ENCODE data around the gene ARHGEF4.
"Not testable (repeated sequence)": the region's sequence is repeated elsewhere in the genome, so short reads cannot be mapped to it uniquely, and the experiment has no call there.

ARHGEF4 gene

GRCh38 chr2:131063501-131064283 is 227.0 kb downstream of the ARHGEF4 start:
- FAIRE-seq = no peak
- DNase-seq (ENCODE audit: insufficient read length, low spot score) = no peak
- no peak for TF ChIP-seq POLR2A (IDR thresholded peaks at IDR 0.05; ENCODE audit: low read depth, low read length)

GRCh38 chr2:131064589-131065512 is 228.1 kb downstream of the ARHGEF4 start:
- FAIRE-seq (no peak), DNase-seq (ENCODE audit: insufficient read length, low spot score) (no peak)
- TF ChIP-seq POLR2A (IDR thresholded peaks at IDR 0.05; ENCODE audit: low read depth, low read length) = no peak

GRCh38 chr2:131067465-131068125 is 230.9 kb downstream of the ARHGEF4 start:
- no peak for TF ChIP-seq POLR2A (IDR thresholded peaks at IDR 0.05; ENCODE audit: low read depth, low read length)
- no peak for DNase-seq (ENCODE audit: insufficient read length, low spot score)
- FAIRE-seq = no peak

- not testable (repeated sequence) for DNase-seq (ENCODE audit: insufficient read length, low spot score); FAIRE-seq
Measured at GRCh38 chr2:131068172-131068571, 231.5 kb downstream of the ARHGEF4 start.

GRCh38 chr2:131075578-131075977 is 238.9 kb downstream of the ARHGEF4 start:
- DNase-seq (ENCODE audit: insufficient read length, low spot score); FAIRE-seq: not testable (repeated sequence)

- TF ChIP-seq POLR2A (IDR thresholded peaks at IDR 0.05; ENCODE audit: low read depth, low read length) = no peak
- FAIRE-seq = no peak
- no peak for DNase-seq (ENCODE audit: insufficient read length, low spot score)
Measured at GRCh38 chr2:131076707-131077106, 240.0 kb downstream of the ARHGEF4 start.

- no peak for TF ChIP-seq POLR2A (IDR thresholded peaks at IDR 0.05; ENCODE audit: low read depth, low read length)
- no peak for FAIRE-seq
- DNase-seq (ENCODE audit: insufficient read length, low spot score) = no peak
Measured at GRCh38 chr2:131077182-131077846, 240.6 kb downstream of the ARHGEF4 start.

GRCh38 chr2:131077966-131078365 is 241.3 kb downstream of the ARHGEF4 start:
- TF ChIP-seq POLR2A (IDR thresholded peaks at IDR 0.05; ENCODE audit: low read depth, low read length) = no peak
- FAIRE-seq = no peak
- no peak for DNase-seq (ENCODE audit: insufficient read length, low spot score)

- not testable (repeated sequence) for FAIRE-seq; DNase-seq (ENCODE audit: insufficient read length, low spot score)
Measured at GRCh38 chr2:131079931-131080330, 243.2 kb downstream of the ARHGEF4 start.

GRCh38 chr2:131081190-131081589 is 244.5 kb downstream of the ARHGEF4 start:
- no peak for TF ChIP-seq POLR2A (IDR thresholded peaks at IDR 0.05; ENCODE audit: low read depth, low read length)
- DNase-seq (ENCODE audit: insufficient read length, low spot score) (no peak), FAIRE-seq (no peak)

GRCh38 chr2:131085646-131086045 is 248.9 kb downstream of the ARHGEF4 start:
- TF ChIP-seq POLR2A (IDR thresholded peaks at IDR 0.05; ENCODE audit: low read depth, low read length) = no peak
- DNase-seq (ENCODE audit: insufficient read length, low spot score) (no peak), FAIRE-seq (no peak)

GRCh38 chr2:131092458-131093005 is 255.8 kb downstream of the ARHGEF4 start:
- DNase-seq (ENCODE audit: insufficient read length, low spot score) = no peak
- no peak for TF ChIP-seq POLR2A (IDR thresholded peaks at IDR 0.05; ENCODE audit: low read depth, low read length)
- FAIRE-seq = no peak

GRCh38 chr2:131093006-131093695 is 256.4 kb downstream of the ARHGEF4 start, which contains the start of gene FAM168B:
TSS of gene FAM168B (minus strand) at chr2:131093460. CDS start at chr2:131082646, 10,814 bp downstream.
- peak; percentile 82 for TF ChIP-seq POLR2A (IDR thresholded peaks at IDR 0.05; ENCODE audit: low read depth, low read length)
- no peak for FAIRE-seq

More at GRCh38 chr2:131093006-131093695, 256.4 kb downstream of the ARHGEF4 start, which contains the start of gene FAM168B:
- DNase-seq (ENCODE audit: insufficient read length, low spot score) = peak; percentile 84

All from H54 (cell line).